ENCODE measurements around the gene ZNF219. TPM values are rescaled to one million over a fixed set of nuclear protein-coding genes. Genes with fewer than 3 reads are reported as not detected.
A peak's percentile ranks its signal among the peaks of the same experiment; 100 is the strongest.

Gene ZNF219
- total RNA-seq, 1 donor from 2014 or later, result 103 TPM

- H3K27ac Mint-ChIP-seq (ENCODE audit: unreplicated experiment), result no peak overlapping the region
- peaks cover 18% of the 10 kb centered on the region for H3K4me1 Mint-ChIP-seq (ENCODE audit: low read depth, unreplicated experiment)
- peak overlapping the region; percentile 90 for H3K4me3 Mint-ChIP-seq (ENCODE audit: unreplicated experiment)
- peaks cover 24% of the 10 kb centered on the region for H3K27me3 Mint-ChIP-seq (ENCODE audit: unreplicated experiment)
- peak; percentile 49 for TF ChIP-seq CTCF (IDR thresholded peaks at IDR 0.05; ENCODE audit: partially characterized antibody, unreplicated experiment)
- DNase-seq, result peak; percentile 70
- H3K9me3 Mint-ChIP-seq (ENCODE audit: unreplicated experiment), result peaks cover 15% of the 10 kb centered on the region
- peaks cover 6% of the 10 kb centered on the region for H3K36me3 Mint-ChIP-seq (ENCODE audit: unreplicated experiment)
Measured at GRCh38 chr14:21068521-21069387, 29.7 kb downstream of the ZNF219 start.

GRCh38 chr14:21066882-21067502 is 31.5 kb downstream of the ZNF219 start:
- no peak for DNase-seq
- TF ChIP-seq CTCF (IDR thresholded peaks at IDR 0.05; ENCODE audit: partially characterized antibody, unreplicated experiment), result no peak
- Mint-ChIP-seq H3K27ac (ENCODE audit: unreplicated experiment) (no peak overlapping the region), H3K4me3 (ENCODE audit: unreplicated experiment) (no peak overlapping the region), H3K36me3 (ENCODE audit: unreplicated experiment) (no peaks in the 10 kb centered on the region), H3K27me3 (ENCODE audit: unreplicated experiment) (peaks cover 14% of the 10 kb centered on the region), H3K4me1 (ENCODE audit: low read depth, unreplicated experiment) (peaks cover 9% of the 10 kb centered on the region), H3K9me3 (ENCODE audit: unreplicated experiment) (peaks cover 11% of the 10 kb centered on the region)

DNA sequence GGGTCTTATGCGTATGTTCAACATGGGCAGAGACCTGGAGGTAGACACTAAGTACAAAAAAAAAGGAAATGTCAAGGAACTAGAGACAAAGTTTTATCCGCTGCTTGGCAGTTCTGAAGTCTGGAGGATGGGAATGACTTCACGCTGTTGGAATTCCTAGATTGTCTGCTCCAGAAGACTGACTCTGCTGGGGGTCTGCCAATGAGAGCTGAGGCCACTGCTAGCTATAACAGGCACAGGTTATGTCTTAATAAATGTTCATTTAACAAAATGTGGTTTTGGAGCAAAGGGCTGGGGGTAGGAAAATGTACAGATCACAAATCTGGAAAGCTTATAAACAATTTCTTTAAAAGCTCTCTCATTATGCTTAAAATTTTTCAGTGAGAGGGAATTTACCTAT is 35.0 kb downstream of the ZNF219 start:
- Mint-ChIP-seq H3K4me3 (ENCODE audit: unreplicated experiment) (no peak overlapping the region), H3K27ac (ENCODE audit: unreplicated experiment) (no peak overlapping the region), H3K9me3 (ENCODE audit: unreplicated experiment) (peaks cover 7% of the 10 kb centered on the region), H3K27me3 (ENCODE audit: unreplicated experiment) (peaks cover 2% of the 10 kb centered on the region), H3K36me3 (ENCODE audit: unreplicated experiment) (no peaks in the 10 kb centered on the region), H3K4me1 (ENCODE audit: low read depth, unreplicated experiment) (peaks cover under 1% of the 10 kb centered on the region)
- no peak for DNase-seq
- no peak for TF ChIP-seq CTCF (IDR thresholded peaks at IDR 0.05; ENCODE audit: partially characterized antibody, unreplicated experiment)

DNA sequence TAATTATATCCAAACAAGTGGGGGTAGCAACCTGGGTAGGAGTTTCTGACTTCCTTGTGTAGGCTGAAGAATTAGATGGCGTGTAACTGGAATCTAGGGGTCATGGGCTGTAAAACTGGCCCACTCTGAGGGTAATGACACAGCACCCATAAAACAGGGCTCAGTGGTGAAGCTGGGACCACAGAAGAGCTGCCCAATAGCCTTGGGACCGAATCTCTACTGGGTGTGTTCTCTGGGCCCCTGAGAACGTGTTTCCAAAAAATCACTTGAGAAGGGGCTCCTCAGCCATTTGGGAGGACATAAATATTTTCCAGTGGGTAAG is 37.1 kb downstream of the ZNF219 start:
- Mint-ChIP-seq H3K9me3 (ENCODE audit: unreplicated experiment) (no peaks in the 10 kb centered on the region), H3K4me3 (ENCODE audit: unreplicated experiment) (no peak overlapping the region), H3K27me3 (ENCODE audit: unreplicated experiment) (no peaks in the 10 kb centered on the region), H3K27ac (ENCODE audit: unreplicated experiment) (no peak overlapping the region), H3K36me3 (ENCODE audit: unreplicated experiment) (no peaks in the 10 kb centered on the region), H3K4me1 (ENCODE audit: low read depth, unreplicated experiment) (no peaks in the 10 kb centered on the region)
- no peak for TF ChIP-seq CTCF (IDR thresholded peaks at IDR 0.05; ENCODE audit: partially characterized antibody, unreplicated experiment)
- DNase-seq, result no peak

Measured in glutamatergic neuron (in vitro differentiated cells).